Esophagus muscularis mucosa (tissue), 3 donors: ENCODE measurements around the gene MATK.

Source experiments
- CTCF ChIP-seq, 3 experiments: fragments of 200-600 bp in 2 of 3; fragments of 450-650 bp in 1 of 3; sonication (generic) in 2 of 3; IDR thresholded peaks; one replicate each; pipeline ENCODE4 v1.5.1; 2017 to 2019; ENCODE audit warnings: antibody characterized with exemption in 3 of 3, mild to moderate bottlenecking in 2 of 3, moderate library complexity in 1 of 3
- POLR2A ChIP-seq: fragments of 450-650 bp; IDR thresholded peaks from one replicate; pipeline ENCODE4 v1.6.1; 2017; ENCODE audit warnings: antibody characterized with exemption, moderate library complexity, mild to moderate bottlenecking, low read depth

GRCh38 chr19:3771906-3772455 lies 14.2 kb downstream of the MATK start, which contains the start of gene RAX2:
- no peak for TF ChIP-seq CTCF (IDR thresholded peaks at IDR 0.05)
- TF ChIP-seq POLR2A = no peak
